Loucy (cell line): ENCODE results near the gene SLC22A4.

Source experiments
- CTCF ChIP-seq: fragments of 200-600 bp; sonication (generic); conservative IDR thresholded peaks from 2 replicates; pipeline ENCODE4 v1.5.1; 2014; ENCODE audit warnings: mild to moderate bottlenecking, antibody characterized with exemption, low read length
- EZH2phosphoT487 ChIP-seq: fragments of 200-600 bp; IDR thresholded peaks from 2 replicates; pipeline ENCODE4 v1.6.1; 2018; ENCODE audit warnings: antibody characterized with exemption, mild to moderate bottlenecking, moderate library complexity, borderline replicate concordance

- TF ChIP-seq CTCF (no peak), EZH2phosphoT487 (no peak)
Measured at GRCh38 chr5:132315529-132316067, 21.4 kb downstream of the SLC22A4 start.
